ENCODE measurements around the gene DHX58. TPM values are rescaled to one million over a fixed set of nuclear protein-coding genes. Genes with fewer than 3 reads are reported as not detected.

Gene DHX58
- total and polyA plus RNA-seq, 2 donors (not counting 3 experiments of a cell fraction or from before 2014, with no cell fraction given): 3.1 to 9.0 TPM

DNA sequence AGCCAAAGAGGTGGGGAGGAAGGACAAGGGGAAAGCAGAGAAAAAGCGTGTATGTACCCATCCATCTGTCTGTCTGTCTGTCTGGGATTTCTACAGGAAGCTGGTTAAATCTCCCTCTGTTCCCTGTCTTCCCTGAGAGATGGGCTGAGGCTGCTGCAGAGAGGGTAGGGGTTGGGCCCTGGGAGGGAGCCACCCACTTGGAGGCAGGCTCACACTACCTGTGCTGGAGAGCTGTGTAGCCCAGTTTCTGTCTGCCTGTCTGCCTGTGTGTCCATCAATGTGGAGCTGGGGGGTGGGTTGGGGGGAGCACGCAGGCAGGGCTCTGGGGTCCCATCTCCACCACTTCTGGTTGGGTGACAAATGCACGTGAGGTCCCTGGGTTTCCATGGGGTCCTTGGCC lies 43.5 kb downstream of the DHX58 start:
- H3K9me1 ChIP-seq (replicated peaks; ENCODE audit: control insufficient read depth, extremely low read depth, insufficient read depth, low read length): no peaks in the 10 kb centered on the region
- ChIA-PET POLR2A (interaction anchor here (0.6 kb wide), 1 partner anchor 29 kb away, joined by 4 read pairs; no protein-coding TSS in a partner anchor), CTCF (interaction anchor here (0.9 to 2.4 kb wide), 11 partner anchors 8 to 112 kb away, joined by 3 to 41 read pairs (median 9); partner anchors contain the start of gene KCNH4)
- H3K4me2 ChIP-seq (ENCODE audit: insufficient read depth, low read length): no peak overlapping the region
- no peak overlapping the region for H3K4me3 ChIP-seq (replicated peaks in 1 of 3; ENCODE audit: insufficient read depth in 1 of 3, low read depth in 1 of 3, low read length in 3 of 3)
- no peaks in the 10 kb centered on the region for H3K79me2 ChIP-seq (ENCODE audit: control insufficient read depth, insufficient read depth, low read length)
- H3K9ac ChIP-seq (replicated peaks; ENCODE audit: extremely low read depth, insufficient read depth, low read length): no peak overlapping the region
- no peaks in the 10 kb centered on the region for H3K36me3 ChIP-seq (ENCODE audit: control insufficient read depth in 2 of 2, extremely low read depth in 1 of 2, insufficient read depth in 2 of 2, low read length in 2 of 2)
- peaks cover 3% of the 10 kb centered on the region for H3K4me1 ChIP-seq (ENCODE audit: control insufficient read depth, extremely low read depth, insufficient read depth, low read length)
- H3K27me3 ChIP-seq (ENCODE audit: control insufficient read depth in 2 of 2, insufficient read depth in 2 of 2, low read length in 2 of 2): peaks cover 0 to 12% of the 10 kb centered on the region in 2 experiments
- no peak overlapping the region for H2AFZ ChIP-seq (ENCODE audit: low read depth, low read length)
- no peak overlapping the region for H3K27ac ChIP-seq (ENCODE audit: insufficient read depth, low read depth, low read length)
- TF ChIP-seq MYC (IDR thresholded peaks at IDR 0.05; ENCODE audit: low read depth, low read length) (no peak), POLR2AphosphoS5 (IDR thresholded peaks at IDR 0.05; ENCODE audit: insufficient read depth, low read depth, low read length) (no peak), EZH2 (IDR thresholded peaks at IDR 0.05; ENCODE audit: borderline replicate concordance, low read depth, low read length, severe bottlenecking) (no peak), GATA2 (IDR thresholded peaks at IDR 0.05; ENCODE audit: insufficient read depth, insufficient read length, low read depth, low read length) (no peak), JUN (IDR thresholded peaks at IDR 0.05; ENCODE audit: borderline replicate concordance, insufficient read depth, insufficient read length, low read depth) (no peak), FOS (IDR thresholded peaks at IDR 0.05; ENCODE audit: borderline replicate concordance, insufficient read depth, low read length) (no peak), POLR2A (IDR thresholded peaks at IDR 0.05; ENCODE audit: low read depth, low read length) (no peak)
- TF ChIP-seq, protein P1, sequence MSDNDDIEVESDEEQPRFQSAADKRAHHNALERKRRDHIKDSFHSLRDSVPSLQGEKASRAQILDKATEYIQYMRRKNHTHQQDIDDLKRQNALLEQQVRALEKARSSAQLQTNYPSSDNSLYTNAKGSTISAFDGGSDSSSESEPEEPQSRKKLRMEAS (IDR thresholded peaks at IDR 0.05; ENCODE audit: insufficient read depth, insufficient read length): no peak
- TF ChIP-seq, protein P2, sequence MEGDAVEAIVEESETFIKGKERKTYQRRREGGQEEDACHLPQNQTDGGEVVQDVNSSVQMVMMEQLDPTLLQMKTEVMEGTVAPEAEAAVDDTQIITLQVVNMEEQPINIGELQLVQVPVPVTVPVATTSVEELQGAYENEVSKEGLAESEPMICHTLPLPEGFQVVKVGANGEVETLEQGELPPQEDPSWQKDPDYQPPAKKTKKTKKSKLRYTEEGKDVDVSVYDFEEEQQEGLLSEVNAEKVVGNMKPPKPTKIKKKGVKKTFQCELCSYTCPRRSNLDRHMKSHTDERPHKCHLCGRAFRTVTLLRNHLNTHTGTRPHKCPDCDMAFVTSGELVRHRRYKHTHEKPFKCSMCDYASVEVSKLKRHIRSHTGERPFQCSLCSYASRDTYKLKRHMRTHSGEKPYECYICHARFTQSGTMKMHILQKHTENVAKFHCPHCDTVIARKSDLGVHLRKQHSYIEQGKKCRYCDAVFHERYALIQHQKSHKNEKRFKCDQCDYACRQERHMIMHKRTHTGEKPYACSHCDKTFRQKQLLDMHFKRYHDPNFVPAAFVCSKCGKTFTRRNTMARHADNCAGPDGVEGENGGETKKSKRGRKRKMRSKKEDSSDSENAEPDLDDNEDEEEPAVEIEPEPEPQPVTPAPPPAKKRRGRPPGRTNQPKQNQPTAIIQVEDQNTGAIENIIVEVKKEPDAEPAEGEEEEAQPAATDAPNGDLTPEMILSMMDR (IDR thresholded peaks at IDR 0.05; ENCODE audit: extremely low read depth in 1 of 2, insufficient read depth in 1 of 2, low read depth in 1 of 2, low read length in 2 of 2): no peak
- DNase-seq (ENCODE audit: low read depth, low spot score) (no peak), FAIRE-seq (no peak)
- dilution Hi-C loops (cut with MboI; ENCODE audit: extremely low pct_ligation_motif_present, low sequenced_read_pairs): no loop called here
- BruUV-seq (replicated peaks): no TSS peak
- intact Hi-C loops (cut with micrococcal nuclease): loop anchor here (5.0 kb wide), 1 partner anchor 113 kb away; the partner anchor contains the start of gene KCNH4
- H3K9me3 ChIP-seq (replicated peaks; ENCODE audit: control insufficient read depth, insufficient read depth, low read length): no peaks in the 10 kb centered on the region
- no peaks in the 10 kb centered on the region for H4K20me1 ChIP-seq (replicated peaks; ENCODE audit: control insufficient read depth, extremely low read depth, insufficient read depth, low read length)

All from endothelial cell of umbilical vein (primary cell).